Activated T-helper 1 cell treated with anti-CD3 and anti-CD28 coated beads, Interleukin-12 subunit alpha, Interleukin-12 subunit beta, Interleukin-2, Interleukin-4 antibody, amounts not matched to agents 30 ng/mL and 10 ng/mL and 1 ng/mL, durations not matched to agents 14 hours and 24 hours and 36 hours (primary cell): ENCODE data around the gene SPATA32. TPM values are rescaled to one million over a fixed set of nuclear protein-coding genes. Genes with fewer than 3 reads are reported as not detected.
A peak's percentile ranks its signal among the peaks of the same experiment; 100 is the strongest.

Experiments used
- DNase-seq: peaks from one replicate; pipeline ENCODE4 v3.0.0; 2021; ENCODE audit warnings: low spot score
- H3K27ac Mint-ChIP-seq: one replicate; pipeline ENCODE4 v1.8.0; 2021; ENCODE audit warnings: mild to moderate bottlenecking, mixed read lengths
- H3K27me3 Mint-ChIP-seq: one replicate; pipeline ENCODE4 v1.8.0; 2022; ENCODE audit warnings: mild to moderate bottlenecking, moderate library complexity, mixed read lengths; ENCODE audit not compliant: insufficient read depth
- H3K36me3 Mint-ChIP-seq: one replicate; pipeline ENCODE4 v1.8.0; 2021; ENCODE audit warnings: low read depth, mixed read lengths
- H3K4me1 Mint-ChIP-seq: one replicate; pipeline ENCODE4 v1.8.0; 2021; ENCODE audit warnings: low read depth, mixed read lengths
- H3K4me3 Mint-ChIP-seq: one replicate; pipeline ENCODE4 v1.8.0; 2021; ENCODE audit warnings: mild to moderate bottlenecking, moderate library complexity, mixed read lengths
- H3K9me3 Mint-ChIP-seq: one replicate; pipeline ENCODE4 v1.8.0; 2021; ENCODE audit warnings: mixed read lengths
- intact Hi-C: fragments of 100-400 bp; cut with micrococcal nuclease; formaldehyde crosslinking; loops from one replicate; pipeline ENCODE4 v1.15.1; 2024
- total RNA-seq: library from RNA; stranded (reverse); gene quantifications from 2 replicates; pipeline ENCODE4 v1.2.3, GENCODE V29; 2022

Gene SPATA32
- total RNA-seq, 1 donor from 2014 or later: 0.44 TPM

DNA sequence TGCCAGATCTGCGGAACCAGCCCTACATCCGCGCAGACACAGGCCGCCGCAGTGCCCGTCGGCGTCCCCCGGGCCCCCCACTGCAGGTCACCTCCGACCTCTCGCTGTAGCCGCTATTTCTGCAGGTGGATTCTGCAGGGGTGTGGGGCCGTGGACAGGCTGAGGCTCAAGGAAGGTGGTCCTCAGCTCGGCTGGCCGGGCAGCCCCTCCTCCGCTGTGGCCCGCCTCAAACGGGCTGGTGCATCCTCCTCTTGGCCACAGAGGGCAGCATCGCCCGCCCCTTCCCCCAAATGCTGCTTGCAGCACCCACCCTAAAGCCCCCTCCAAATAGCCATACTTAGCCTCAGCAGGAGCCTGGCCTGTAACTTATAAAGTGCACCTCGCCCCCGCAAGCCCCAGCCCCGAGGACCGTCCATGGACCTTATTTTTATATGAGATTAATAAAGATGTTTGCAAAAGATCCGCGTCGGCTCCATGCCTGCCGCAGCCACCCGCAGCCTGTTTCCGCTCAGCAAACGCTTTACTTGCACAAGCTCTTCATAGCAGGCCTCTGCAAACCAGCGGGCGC is 14.9 kb downstream of the SPATA32 start:
- peaks cover 45% of the 10 kb centered on the region for H3K36me3 Mint-ChIP-seq
- no peak for DNase-seq
- peaks cover 44% of the 10 kb centered on the region for H3K4me1 Mint-ChIP-seq
- no peaks in the 10 kb centered on the region for H3K27me3 Mint-ChIP-seq
- peak overlapping the region; percentile 93 for H3K27ac Mint-ChIP-seq
- H3K4me3 Mint-ChIP-seq: peak overlapping the region; percentile 88
- intact Hi-C loops: loop anchor here (1.0 to 2.0 kb wide), 9 partner anchors 21 to 186 kb away; partner anchors contain the start of genes ACBD4, HEXIM1, HEXIM2 and MAP3K14
- no peaks in the 10 kb centered on the region for H3K9me3 Mint-ChIP-seq

DNA sequence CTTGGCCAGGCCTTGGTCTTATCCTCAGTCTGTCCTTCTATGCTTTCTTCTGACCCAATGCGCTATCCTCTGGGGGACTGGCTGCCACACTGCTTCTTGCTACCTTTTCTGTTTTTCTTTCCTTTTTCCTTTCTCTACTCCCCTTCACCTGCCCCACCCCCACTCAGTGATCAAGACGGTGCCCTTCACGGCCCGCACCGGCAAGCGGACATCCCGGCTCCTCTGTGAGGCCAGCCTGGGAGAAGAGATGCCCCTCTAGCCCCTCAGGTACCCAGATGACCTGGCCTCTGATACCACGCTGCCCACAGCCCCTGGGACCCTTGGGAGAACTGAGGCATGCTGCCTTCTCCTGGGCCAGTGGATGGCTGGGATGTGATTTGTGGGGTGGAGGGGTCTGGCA is 15.6 kb downstream of the SPATA32 start:
- Mint-ChIP-seq H3K36me3 (peaks cover 44% of the 10 kb centered on the region), H3K4me3 (peak overlapping the region; percentile 88), H3K27ac (peak overlapping the region; percentile 76), H3K4me1 (peaks cover 40% of the 10 kb centered on the region), H3K9me3 (no peaks in the 10 kb centered on the region), H3K27me3 (no peaks in the 10 kb centered on the region)
- no peak for DNase-seq
- intact Hi-C loops: loop anchor here (2.0 kb wide), 2 partner anchors 24 to 60 kb away; no protein-coding TSS in a partner anchor

DNA sequence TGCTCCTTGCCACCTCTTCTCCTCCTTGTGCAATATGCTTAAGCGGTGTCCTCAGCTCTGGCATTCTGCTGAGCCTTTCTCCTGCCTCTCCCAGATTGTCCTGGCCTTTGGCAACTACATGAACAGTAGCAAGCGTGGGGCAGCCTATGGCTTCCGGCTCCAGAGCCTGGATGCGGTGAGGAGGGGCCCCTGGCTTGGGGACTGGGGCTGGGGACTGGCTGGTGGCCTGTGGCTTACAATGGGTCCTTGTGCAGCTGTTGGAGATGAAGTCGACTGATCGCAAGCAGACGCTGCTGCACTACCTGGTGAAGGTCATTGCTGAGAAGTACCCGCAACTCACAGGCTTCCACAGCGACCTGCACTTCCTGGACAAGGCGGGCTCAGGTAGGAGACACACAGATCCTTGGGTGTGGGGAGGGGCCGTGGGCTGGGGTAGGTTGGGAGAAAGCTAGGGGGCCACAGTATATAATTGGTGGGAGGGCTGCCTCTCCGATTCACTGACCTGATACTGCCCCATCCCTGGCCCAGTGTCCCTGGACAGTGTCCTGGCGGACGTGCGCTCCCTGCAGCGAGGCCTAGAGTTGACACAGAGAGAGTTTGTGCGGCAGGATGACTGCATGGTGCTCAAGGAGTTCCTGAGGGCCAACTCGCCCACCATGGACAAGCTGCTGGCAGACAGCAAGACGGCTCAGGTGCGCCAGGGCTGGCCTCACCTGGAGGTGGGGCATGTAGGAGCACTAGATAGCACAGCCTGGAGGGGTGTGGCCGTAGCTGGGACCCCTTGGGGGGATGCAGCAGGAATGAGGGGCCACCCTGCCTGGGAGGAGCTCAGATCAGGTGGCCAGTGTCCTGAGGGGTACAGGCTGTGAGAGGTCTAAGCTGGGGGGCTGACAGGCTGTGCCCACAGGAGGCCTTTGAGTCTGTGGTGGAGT is 16.9 kb downstream of the SPATA32 start:
- no peak for DNase-seq
- H3K9me3 Mint-ChIP-seq: no peaks in the 10 kb centered on the region
- peak overlapping the region; percentile 72 for H3K27ac Mint-ChIP-seq
- H3K36me3 Mint-ChIP-seq: peaks cover 44% of the 10 kb centered on the region
- peaks cover 29% of the 10 kb centered on the region for H3K4me1 Mint-ChIP-seq
- no peaks in the 10 kb centered on the region for H3K27me3 Mint-ChIP-seq
- intact Hi-C loops: loop anchor here (1.0 kb wide), 1 partner anchor 10 kb away; no protein-coding TSS in a partner anchor
- peak overlapping the region; percentile 11 for H3K4me3 Mint-ChIP-seq

DNA sequence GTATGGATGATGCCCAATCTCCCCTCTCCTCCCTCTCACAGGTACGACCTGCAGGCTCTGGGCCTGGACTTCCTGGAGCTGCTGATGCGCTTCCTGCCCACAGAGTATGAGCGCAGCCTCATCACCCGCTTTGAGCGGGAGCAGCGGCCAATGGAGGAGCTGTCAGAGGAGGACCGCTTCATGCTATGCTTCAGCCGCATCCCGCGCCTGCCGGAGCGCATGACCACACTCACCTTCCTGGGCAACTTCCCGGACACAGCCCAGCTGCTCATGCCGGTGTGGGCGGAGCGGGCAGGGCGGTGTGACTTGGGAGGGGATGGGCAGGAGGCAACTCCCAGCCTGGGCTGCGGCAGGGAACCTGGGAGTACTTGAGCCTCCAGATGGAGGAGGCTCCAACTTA is 18.1 kb downstream of the SPATA32 start:
- Mint-ChIP-seq H3K9me3 (no peaks in the 10 kb centered on the region), H3K4me1 (peaks cover 33% of the 10 kb centered on the region), H3K4me3 (no peak overlapping the region), H3K27me3 (no peaks in the 10 kb centered on the region), H3K27ac (no peak overlapping the region), H3K36me3 (peaks cover 50% of the 10 kb centered on the region)
- DNase-seq: no peak
- intact Hi-C loops: loop anchor here (1.0 kb wide), 1 partner anchor 8 kb away; no protein-coding TSS in a partner anchor

DNA sequence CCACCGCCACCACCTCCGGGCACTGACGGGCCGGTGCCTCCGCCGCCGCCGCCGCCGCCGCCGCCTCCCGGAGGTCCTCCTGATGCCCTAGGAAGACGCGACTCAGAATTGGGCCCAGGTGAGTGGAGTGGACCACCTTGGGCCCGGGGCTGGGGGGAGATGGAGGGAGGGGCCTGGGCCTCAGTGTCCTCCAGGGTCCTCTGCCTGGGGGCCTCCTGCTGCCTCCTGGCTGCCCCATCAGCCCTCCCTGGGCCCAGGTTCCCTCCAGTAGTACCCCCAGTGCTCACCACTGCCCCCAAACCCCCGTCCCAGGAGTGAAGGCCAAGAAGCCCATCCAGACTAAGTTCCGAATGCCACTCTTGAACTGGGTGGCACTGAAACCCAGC is 19.9 kb downstream of the SPATA32 start:
- peaks cover 60% of the 10 kb centered on the region for H3K36me3 Mint-ChIP-seq
- H3K9me3 Mint-ChIP-seq: no peaks in the 10 kb centered on the region
- H3K27ac Mint-ChIP-seq: no peak overlapping the region
- H3K27me3 Mint-ChIP-seq: no peaks in the 10 kb centered on the region
- no peak overlapping the region for H3K4me3 Mint-ChIP-seq
- H3K4me1 Mint-ChIP-seq: peaks cover 43% of the 10 kb centered on the region
- DNase-seq: no peak
- intact Hi-C loops: no loop called here

DNA sequence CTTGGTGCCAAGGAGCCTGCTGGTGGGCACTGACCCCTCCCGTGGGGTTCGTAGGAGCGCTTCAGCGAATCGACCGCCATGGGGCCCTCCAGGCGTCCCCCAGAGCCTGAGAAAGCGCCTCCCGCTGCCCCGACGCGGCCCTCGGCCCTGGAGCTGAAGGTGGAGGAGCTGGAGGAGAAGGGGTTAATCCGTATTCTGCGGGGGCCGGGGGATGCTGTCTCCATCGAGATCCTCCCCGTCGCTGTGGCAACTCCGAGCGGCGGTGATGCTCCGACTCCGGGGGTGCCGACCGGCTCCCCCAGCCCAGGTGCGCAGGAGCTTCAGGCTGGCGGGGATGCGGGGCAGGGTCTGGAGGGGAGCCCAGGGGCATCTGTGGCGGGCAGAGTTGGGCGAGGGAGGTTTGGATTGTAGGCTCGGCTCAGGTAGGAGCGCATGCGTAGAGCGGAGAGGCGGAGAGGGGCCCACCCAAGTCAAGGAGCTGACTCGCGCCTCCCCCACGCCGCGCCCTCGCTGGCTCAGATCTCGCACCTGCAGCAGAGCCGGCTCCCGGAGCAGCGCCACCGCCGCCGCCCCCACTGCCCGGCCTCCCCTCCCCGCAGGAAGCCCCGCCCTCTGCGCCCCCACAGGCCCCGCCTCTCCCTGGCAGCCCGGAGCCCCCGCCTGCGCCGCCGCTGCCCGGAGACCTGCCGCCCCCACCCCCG is 20.4 kb downstream of the SPATA32 start:
- DNase-seq: no peak
- no peaks in the 10 kb centered on the region for H3K27me3 Mint-ChIP-seq
- intact Hi-C loops: no loop called here
- H3K4me1 Mint-ChIP-seq: peaks cover 38% of the 10 kb centered on the region
- no peak overlapping the region for H3K27ac Mint-ChIP-seq
- H3K36me3 Mint-ChIP-seq: peaks cover 56% of the 10 kb centered on the region
- no peak overlapping the region for H3K4me3 Mint-ChIP-seq
- no peaks in the 10 kb centered on the region for H3K9me3 Mint-ChIP-seq

DNA sequence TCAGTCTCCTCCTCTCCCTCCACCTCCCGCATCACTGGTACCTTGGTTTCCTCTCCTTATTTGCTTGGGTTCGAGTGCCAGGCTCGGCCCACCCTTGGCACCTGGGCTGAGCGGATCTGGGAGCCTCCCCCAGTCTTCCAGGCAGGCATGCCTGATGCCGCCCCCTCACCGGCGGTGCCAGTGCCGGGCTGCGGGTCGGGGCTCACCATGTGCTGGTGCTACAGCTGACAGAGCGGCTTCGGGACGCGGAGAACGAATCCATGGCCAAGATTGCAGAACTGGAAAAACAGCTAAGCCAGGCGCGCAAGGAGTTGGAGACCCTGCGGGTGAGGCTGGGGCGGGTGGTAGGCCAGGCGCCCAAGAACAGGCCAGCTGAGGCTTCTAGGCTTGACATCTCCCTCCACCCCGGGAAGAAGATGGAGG is 21.0 kb downstream of the SPATA32 start:
- peaks cover 52% of the 10 kb centered on the region for H3K36me3 Mint-ChIP-seq
- no peak overlapping the region for H3K27ac Mint-ChIP-seq
- intact Hi-C loops: no loop called here
- no peak for DNase-seq
- H3K9me3 Mint-ChIP-seq: no peaks in the 10 kb centered on the region
- peaks cover 33% of the 10 kb centered on the region for H3K4me1 Mint-ChIP-seq
- H3K4me3 Mint-ChIP-seq: no peak overlapping the region
- no peaks in the 10 kb centered on the region for H3K27me3 Mint-ChIP-seq

DNA sequence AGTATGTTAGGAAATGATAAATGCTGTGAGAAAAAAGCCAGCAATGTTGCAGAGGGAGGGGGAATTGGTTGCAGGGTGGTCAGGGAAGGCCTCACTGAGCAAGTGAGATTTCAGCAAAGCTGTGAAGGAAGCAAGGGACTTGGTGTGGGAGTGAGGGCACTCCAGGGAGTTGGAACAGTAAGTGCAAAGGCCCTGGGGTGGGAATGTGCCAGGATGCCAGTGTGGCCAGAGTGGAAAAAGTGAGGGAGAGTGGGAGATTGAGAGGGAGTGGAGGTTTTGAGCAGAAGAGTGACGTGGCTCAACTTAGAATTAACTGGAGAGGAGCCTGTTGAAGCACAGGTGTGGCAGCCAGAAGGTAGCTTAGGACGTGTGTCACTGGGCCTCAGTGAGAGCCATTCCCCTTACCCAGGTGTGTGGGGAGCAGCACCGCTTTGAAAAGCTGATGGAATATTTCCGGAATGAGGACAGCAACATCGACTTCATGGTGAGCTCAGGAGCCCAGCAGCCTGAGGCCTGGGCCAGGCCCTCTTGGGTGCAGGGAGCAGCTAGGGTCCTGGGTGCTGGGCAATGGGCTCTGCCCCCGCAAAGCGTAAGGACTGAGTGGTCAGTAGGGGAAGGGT is 23.6 kb downstream of the SPATA32 start:
- no peak for DNase-seq
- Mint-ChIP-seq H3K4me3 (no peak overlapping the region), H3K9me3 (no peaks in the 10 kb centered on the region), H3K27ac (peak overlapping the region; percentile 31), H3K27me3 (no peaks in the 10 kb centered on the region), H3K36me3 (peaks cover 58% of the 10 kb centered on the region), H3K4me1 (peaks cover 58% of the 10 kb centered on the region)
- intact Hi-C loops: no loop called here

DNA sequence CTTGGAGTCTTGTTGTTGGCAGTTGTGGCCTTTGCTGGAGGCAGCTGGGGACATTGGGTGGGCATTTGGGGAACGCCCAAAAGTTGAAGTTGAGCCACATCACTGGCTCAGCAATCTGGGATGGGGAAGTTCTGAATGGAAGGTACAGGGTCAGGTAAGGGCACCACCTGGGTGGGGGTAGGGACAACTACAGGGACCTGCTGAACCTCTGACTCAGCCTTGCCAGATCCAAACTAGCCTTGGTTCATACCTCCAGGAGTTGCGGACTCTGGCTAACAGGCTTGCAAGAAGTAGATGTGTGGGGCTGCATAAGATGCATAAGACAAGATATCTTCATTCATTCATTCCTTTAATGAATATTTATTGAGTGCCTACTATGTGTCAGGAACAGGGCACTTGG is 24.2 kb downstream of the SPATA32 start:
- peak overlapping the region; percentile 53 for H3K27ac Mint-ChIP-seq
- peaks cover 61% of the 10 kb centered on the region for H3K4me1 Mint-ChIP-seq
- intact Hi-C loops: no loop called here
- H3K4me3 Mint-ChIP-seq: no peak overlapping the region
- no peaks in the 10 kb centered on the region for H3K27me3 Mint-ChIP-seq
- H3K36me3 Mint-ChIP-seq: peaks cover 54% of the 10 kb centered on the region
- no peak for DNase-seq
- no peaks in the 10 kb centered on the region for H3K9me3 Mint-ChIP-seq

DNA sequence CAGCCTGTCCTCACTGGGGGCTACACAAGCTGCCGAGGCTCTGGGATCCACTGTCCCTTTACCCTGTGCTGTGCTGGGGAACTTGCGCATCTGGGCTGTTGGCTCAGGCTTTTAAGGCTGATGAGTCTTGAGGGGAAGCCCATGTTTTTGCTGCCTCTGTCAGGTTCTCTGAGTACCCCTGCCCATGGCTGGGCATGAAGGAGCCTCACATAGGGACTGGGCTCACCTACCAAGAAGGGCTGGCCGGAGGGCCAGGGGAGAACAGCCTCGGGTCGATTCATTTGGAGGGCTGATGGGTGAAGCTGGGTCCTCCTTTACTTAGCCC is 25.6 kb downstream of the SPATA32 start:
- Mint-ChIP-seq H3K9me3 (no peaks in the 10 kb centered on the region), H3K4me1 (peaks cover 74% of the 10 kb centered on the region), H3K27ac (no peak overlapping the region), H3K4me3 (no peak overlapping the region), H3K36me3 (peaks cover 58% of the 10 kb centered on the region), H3K27me3 (no peaks in the 10 kb centered on the region)
- intact Hi-C loops: no loop called here
- DNase-seq: no peak

DNA sequence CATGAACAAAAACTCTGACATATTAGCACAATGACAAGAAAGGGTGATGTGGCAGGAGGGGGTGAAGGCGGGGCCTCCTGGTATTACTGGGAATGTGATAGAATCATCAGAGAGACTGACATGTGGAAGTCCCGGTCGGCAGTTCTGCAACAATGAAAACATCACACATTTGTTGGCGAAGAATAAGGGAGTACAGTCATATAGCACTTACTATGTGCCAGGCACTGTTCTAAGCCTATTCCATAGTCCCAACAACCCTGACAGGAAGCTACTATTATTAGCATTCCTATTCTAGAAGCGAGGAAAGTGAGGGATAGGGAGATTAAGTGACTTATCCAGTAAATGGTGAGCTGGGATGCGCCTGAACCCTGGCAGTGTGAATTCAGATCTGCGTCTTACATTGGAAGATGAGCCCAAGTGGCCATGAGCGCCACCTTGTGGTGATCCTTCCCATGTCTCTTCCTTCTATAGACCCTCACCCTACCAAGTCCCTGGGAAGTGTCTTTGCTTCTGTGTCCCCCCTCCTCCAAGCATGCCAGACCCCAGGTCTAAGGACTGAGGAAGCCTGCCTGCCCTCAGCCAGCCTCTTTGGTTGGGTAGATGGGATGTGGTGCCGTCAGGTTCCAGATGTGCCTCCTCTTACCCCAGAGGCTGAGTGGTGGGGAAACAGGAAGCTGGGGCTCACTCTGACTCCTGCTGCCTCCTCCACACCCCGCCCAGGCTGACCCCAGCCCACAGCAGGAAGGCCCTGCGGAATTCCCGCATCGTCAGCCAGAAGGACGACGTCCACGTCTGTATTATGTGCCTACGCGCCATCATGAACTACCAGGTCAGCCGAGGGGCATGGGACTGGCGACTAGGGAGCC is 26.2 kb downstream of the SPATA32 start:
- H3K27ac Mint-ChIP-seq: peak overlapping the region; percentile 38
- peaks cover 58% of the 10 kb centered on the region for H3K36me3 Mint-ChIP-seq
- no peak for DNase-seq
- intact Hi-C loops: loop anchor here (1.0 kb wide), 3 partner anchors 9 to 150 kb away; no protein-coding TSS in a partner anchor
- H3K4me1 Mint-ChIP-seq: peaks cover 77% of the 10 kb centered on the region
- peak overlapping the region; percentile 28 for H3K4me3 Mint-ChIP-seq
- no peaks in the 10 kb centered on the region for H3K9me3 Mint-ChIP-seq
- H3K27me3 Mint-ChIP-seq: no peaks in the 10 kb centered on the region
